ENCODE results near the gene SUSD2.
A peak's percentile ranks its signal among the peaks of the same experiment; 100 is the strongest.
"Not testable (repeated sequence)": the region's sequence is repeated elsewhere in the genome, so short reads cannot be mapped to it uniquely, and the experiment has no call there.

Gene SUSD2

GRCh38 chr22:24217384-24217783 lies 36.1 kb downstream of the SUSD2 start:
- no peak for DNase-seq

GRCh38 chr22:24219750-24220149 lies 38.5 kb downstream of the SUSD2 start:
- no peak for DNase-seq

GRCh38 chr22:24224468-24224867 lies 43.2 kb downstream of the SUSD2 start:
- no peak for DNase-seq

GRCh38 chr22:24225044-24225601 lies 43.8 kb downstream of the SUSD2 start:
- DNase-seq = no peak

GRCh38 chr22:24225951-24226350 lies 44.7 kb downstream of the SUSD2 start:
- no peak for DNase-seq

GRCh38 chr22:24230911-24231656 lies 49.8 kb downstream of the SUSD2 start:
- DNase-seq = peak; percentile 48 to 61

GRCh38 chr22:24231706-24232105 lies 50.4 kb downstream of the SUSD2 start:
- DNase-seq = no peak

- DNase-seq = no peak
Observed at GRCh38 chr22:24232124-24232523, 50.8 kb downstream of the SUSD2 start.

- DNase-seq = no peak
Observed at GRCh38 chr22:24232725-24233124, 51.4 kb downstream of the SUSD2 start.

GRCh38 chr22:24233235-24233634 lies 51.9 kb downstream of the SUSD2 start:
- no peak for DNase-seq

- DNase-seq = no peak
Observed at GRCh38 chr22:24233816-24234215, 52.5 kb downstream of the SUSD2 start.

GRCh38 chr22:24235315-24235714 lies 54.0 kb downstream of the SUSD2 start:
- no peak for DNase-seq

- DNase-seq = no peak
Observed at GRCh38 chr22:24236656-24237055, 55.4 kb downstream of the SUSD2 start.

GRCh38 chr22:24238101-24238694 lies 56.9 kb downstream of the SUSD2 start:
- not testable (repeated sequence) for DNase-seq

Measured in CD4-positive, alpha-beta T cell treated with Interferon alpha-2 for 1 hour (primary cell).